Measurements from ENCODE around the gene ZNF773. TPM values are rescaled to one million over a fixed set of nuclear protein-coding genes. Genes with fewer than 3 reads are reported as not detected.
A peak's percentile ranks its signal among the peaks of the same experiment; 100 is the strongest.
"Not testable (repeated sequence)": the region's sequence is repeated elsewhere in the genome, so short reads cannot be mapped to it uniquely, and the experiment has no call there.

The ZNF773 gene
- total RNA-seq, 2 experiments from 2014 or later = 5.9 to 6.5 TPM

DNA sequence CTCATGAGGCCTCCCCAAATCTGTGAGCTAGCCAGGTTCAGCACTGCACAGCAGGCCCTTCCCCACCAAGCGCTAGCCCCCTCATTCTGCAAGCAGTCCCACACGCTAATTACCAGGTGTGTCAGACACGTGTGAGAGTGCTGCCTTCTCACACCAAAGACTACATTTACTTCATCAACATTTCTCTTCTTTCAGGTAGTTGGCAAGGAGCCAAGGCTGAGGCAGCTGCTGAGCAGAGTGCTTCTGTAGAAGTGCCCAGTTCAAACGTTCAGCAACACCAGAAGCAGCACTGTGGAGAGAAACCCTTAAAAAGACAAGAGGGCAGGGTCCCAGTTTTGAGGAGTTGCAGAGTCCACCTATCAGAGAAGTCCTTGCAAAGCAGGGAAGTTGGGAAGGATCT is 6.4 kb downstream of the ZNF773 start:
- CTCF ChIA-PET = no interaction called here
- Mint-ChIP-seq H3K4me1 (peaks cover 6% of the 10 kb centered on the region), H3K36me3 (ENCODE audit: low read depth) (peaks cover 90% of the 10 kb centered on the region), H3K27me3 (no peaks in the 10 kb centered on the region), H3K4me3 (no peak overlapping the region), H3K27ac (no peak overlapping the region), H3K9me3 (ENCODE audit: low read depth) (peaks cover 47% of the 10 kb centered on the region)
- DNase-seq (no peak), ATAC-seq (no peak)
- POLR2A ChIA-PET = no interaction called here
- intact Hi-C loops (cut with DNase I, micrococcal nuclease) = no loop called here

DNA sequence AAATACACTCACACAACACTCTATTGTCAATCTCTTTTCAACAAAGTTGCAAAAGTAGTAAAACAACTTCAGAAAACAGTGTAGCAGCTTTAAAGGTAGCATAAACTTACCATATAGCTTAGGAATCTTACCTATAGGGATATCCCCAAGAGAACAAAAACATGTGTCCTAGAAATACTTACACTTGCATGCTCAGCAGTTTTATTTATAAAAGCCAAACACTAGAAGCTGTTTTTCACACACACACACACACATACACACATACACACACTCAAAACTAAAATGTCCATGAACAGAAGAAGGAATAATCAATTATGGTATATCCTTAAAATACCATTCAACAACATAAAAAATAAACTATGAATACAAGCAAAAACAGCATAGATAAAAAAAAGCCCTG is 11.7 kb downstream of the ZNF773 start:
- intact Hi-C loops (cut with DNase I, micrococcal nuclease) = no loop called here
- H3K36me3 Mint-ChIP-seq (ENCODE audit: low read depth) = peaks cover 83% of the 10 kb centered on the region
- no peaks in the 10 kb centered on the region for H3K27me3 Mint-ChIP-seq
- ATAC-seq (no peak), DNase-seq (no peak)
- ChIA-PET POLR2A (no interaction called here), CTCF (no interaction called here)
- H3K9me3 Mint-ChIP-seq (ENCODE audit: low read depth) = peaks cover 51% of the 10 kb centered on the region
- H3K27ac Mint-ChIP-seq = no peak overlapping the region
- no peaks in the 10 kb centered on the region for H3K4me1 Mint-ChIP-seq
- no peak overlapping the region for H3K4me3 Mint-ChIP-seq

DNA sequence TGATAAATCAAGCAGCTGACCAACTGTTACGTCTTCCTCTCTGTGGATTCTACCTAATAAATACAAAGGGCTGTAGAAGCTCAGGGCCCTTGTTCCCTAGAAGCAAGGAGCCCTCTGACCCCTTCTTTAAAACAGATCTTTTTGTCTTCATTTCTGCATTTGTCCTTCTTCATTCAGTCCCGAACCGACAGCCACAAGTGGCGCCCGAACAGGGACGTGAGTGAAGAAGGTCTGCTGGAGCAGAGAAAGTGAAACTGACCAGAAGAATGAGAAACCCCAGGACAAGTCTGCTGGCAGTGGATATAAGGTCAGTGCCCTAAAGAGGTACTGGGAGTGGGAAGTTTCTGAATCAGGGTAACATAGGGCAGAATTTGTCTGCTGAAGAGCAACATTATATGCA is 13.1 kb downstream of the ZNF773 start:
- DNase-seq (peak; percentile 8), ATAC-seq (no peak)
- no peaks in the 10 kb centered on the region for H3K27me3 Mint-ChIP-seq
- ChIA-PET POLR2A (no interaction called here), CTCF (no interaction called here)
- intact Hi-C loops (cut with DNase I, micrococcal nuclease) = no loop called here
- no peaks in the 10 kb centered on the region for H3K4me1 Mint-ChIP-seq
- peaks cover 54% of the 10 kb centered on the region for H3K9me3 Mint-ChIP-seq (ENCODE audit: low read depth)
- no peak overlapping the region for H3K4me3 Mint-ChIP-seq
- H3K36me3 Mint-ChIP-seq (ENCODE audit: low read depth) = peaks cover 82% of the 10 kb centered on the region
- H3K27ac Mint-ChIP-seq = no peak overlapping the region

DNA sequence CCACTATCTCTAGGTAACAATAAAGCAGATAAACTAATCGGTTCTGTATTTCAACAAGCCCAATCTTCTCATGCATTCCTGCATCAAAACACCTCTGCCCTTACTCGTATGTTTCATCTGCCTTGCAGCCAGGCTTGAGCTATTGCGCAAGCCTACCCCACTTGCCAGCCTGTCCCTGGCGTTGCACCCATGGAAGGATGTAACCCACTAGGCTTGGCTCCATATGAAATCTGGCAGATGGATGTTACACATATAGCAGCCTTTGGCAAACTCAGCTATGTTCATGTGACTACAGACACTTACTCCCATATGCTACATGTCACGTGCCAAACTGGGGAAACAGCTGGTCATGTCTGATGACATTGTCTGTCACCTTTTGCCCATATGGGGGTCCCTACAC is 15.5 kb downstream of the ZNF773 start:
- H3K36me3 Mint-ChIP-seq (ENCODE audit: low read depth) = peaks cover 71% of the 10 kb centered on the region
- H3K9me3 Mint-ChIP-seq (ENCODE audit: low read depth) = peaks cover 48% of the 10 kb centered on the region
- DNase-seq (no peak), ATAC-seq (no peak)
- POLR2A ChIA-PET = no interaction called here
- H3K4me1 Mint-ChIP-seq = no peaks in the 10 kb centered on the region
- H3K27ac Mint-ChIP-seq = no peak overlapping the region
- intact Hi-C loops (cut with DNase I, micrococcal nuclease) = no loop called here
- CTCF ChIA-PET = no interaction called here
- no peaks in the 10 kb centered on the region for H3K27me3 Mint-ChIP-seq
- H3K4me3 Mint-ChIP-seq = no peak overlapping the region

DNA sequence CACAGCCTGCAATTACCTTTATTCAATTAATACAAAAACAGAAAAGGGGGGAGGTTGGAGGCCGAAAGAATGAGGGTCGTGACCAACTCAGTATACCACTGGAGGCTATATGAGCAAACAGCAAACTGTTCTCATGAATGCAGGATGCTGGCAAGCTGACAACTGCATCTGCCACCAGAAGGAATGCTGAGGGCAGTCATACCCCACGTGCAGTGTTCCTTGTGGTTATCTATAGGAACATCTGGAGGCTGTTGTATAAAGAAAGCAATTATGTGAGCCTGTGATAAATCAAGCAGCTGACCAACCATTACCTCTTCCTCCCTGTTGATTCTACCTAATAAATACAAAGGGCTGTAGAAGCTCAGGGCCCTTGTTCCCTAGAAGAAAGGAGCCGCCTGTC is 18.3 kb downstream of the ZNF773 start:
- peaks cover 42% of the 10 kb centered on the region for H3K9me3 Mint-ChIP-seq (ENCODE audit: low read depth)
- H3K27ac Mint-ChIP-seq, POLR2A ChIA-PET: not testable (repeated sequence)

DNA sequence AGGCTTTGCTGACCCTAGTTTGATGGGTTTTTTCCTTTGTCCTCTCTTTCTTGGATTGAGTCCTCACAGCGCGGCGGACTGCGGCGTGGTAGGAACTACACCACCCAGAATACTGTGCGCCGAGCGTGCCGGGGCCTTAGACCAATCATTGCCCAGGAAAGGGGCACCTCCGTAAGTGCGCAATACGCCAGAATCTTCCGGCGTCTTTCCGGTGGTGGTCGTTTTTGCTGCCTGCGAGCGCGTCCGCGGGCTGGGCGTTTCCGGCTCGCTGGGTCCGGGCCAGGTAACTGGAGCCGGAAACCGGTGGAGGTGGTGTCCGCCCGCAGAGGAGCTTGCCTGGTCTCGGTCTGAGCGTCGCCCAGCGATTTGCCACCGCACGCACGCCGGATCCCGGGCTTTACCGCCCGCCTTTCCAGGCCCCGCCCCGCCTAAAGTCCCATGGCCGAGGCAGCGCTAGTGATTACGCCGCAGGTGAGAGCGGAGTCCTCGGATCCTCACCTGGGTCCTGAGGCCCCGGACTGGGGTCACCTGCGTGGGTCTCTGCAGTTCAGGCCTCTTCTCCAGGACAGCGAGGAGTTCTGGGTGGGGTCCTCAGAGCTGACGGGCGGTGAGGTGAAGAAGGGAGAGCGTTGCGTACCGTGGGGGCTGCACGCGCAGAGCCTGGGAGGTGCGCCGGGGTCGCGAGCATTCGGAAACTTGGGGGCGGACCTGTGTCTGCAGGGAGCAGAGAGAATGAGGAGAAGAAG is 27.6 kb downstream of the ZNF773 start, which contains the start of gene ZNF549:
ZNF549 (plus strand) TSS at position 221 of the 746 bp plus-strand sequence; CDS start at position 439, 218 bp downstream.
- peak within 1 kb of the TSS; percentile 82 for H3K4me3 Mint-ChIP-seq
- H3K9me3 Mint-ChIP-seq (ENCODE audit: low read depth) = peaks cover 31% of the 10 kb centered on the region
- intact Hi-C loops (cut with DNase I, micrococcal nuclease) = loop anchor here (1.0 kb wide), 15 partner anchors 28 to 389 kb away; partner anchors contain the start of genes ZNF548 (in 2 of the 2), ZNF749 (in 2 of the 2), ZNF773 (in 2 of the 2) and TRAPPC2B (in 1 of the 2)
- peaks cover 33% of the 10 kb centered on the region for H3K36me3 Mint-ChIP-seq (ENCODE audit: low read depth)
- peak; percentile 93 for DNase-seq
- CTCF ChIA-PET = no interaction called here
- H3K27ac Mint-ChIP-seq = peak within 1 kb of the TSS; percentile 84
- POLR2A ChIA-PET = no interaction called here
- peak; percentile 100 for ATAC-seq
- H3K4me1 Mint-ChIP-seq = peaks cover 18% of the 10 kb centered on the region
- no peaks in the 10 kb centered on the region for H3K27me3 Mint-ChIP-seq

More for the DNA sequence above, 18.3 kb downstream of the ZNF773 start:
- H3K27me3 Mint-ChIP-seq; H3K4me1 Mint-ChIP-seq; intact Hi-C loops (cut with DNase I, micrococcal nuclease); DNase-seq; ATAC-seq; H3K4me3 Mint-ChIP-seq: not testable (repeated sequence)
- H3K36me3 Mint-ChIP-seq (ENCODE audit: low read depth) = peaks cover 58% of the 10 kb centered on the region
- CTCF ChIA-PET = interaction anchor here (0.6 kb wide), 1 partner anchor 157 kb away, joined by 3 read pairs; no protein-coding TSS in a partner anchor

DNA sequence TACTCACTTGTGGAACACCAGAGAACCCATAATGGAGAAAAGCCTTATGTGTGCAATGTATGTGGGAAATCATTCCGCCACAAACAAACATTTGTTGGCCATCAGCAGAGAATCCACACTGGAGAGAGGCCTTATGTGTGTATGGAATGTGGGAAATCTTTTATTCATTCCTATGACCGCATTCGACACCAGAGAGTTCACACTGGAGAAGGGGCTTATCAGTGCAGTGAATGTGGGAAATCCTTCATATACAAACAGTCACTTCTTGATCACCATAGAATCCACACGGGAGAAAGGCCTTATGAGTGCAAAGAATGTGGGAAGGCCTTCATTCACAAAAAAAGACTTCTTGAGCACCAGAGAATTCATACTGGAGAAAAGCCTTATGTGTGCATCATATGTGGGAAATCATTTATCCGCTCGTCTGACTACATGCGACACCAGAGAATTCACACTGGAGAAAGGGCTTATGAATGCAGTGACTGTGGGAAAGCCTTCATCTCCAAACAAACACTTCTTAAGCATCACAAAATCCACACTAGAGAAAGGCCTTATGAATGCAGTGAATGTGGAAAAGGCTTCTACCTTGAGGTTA is 38.3 kb downstream of the ZNF773 start:
- ChIA-PET POLR2A (no interaction called here), CTCF (interaction anchor here (0.6 kb wide), 1 partner anchor 41 kb away, joined by 3 read pairs; no protein-coding TSS in a partner anchor)
- intact Hi-C loops (cut with DNase I, micrococcal nuclease) = no loop called here
- Mint-ChIP-seq H3K4me3 (no peak overlapping the region), H3K9me3 (ENCODE audit: low read depth) (peaks cover 80% of the 10 kb centered on the region), H3K4me1 (no peaks in the 10 kb centered on the region), H3K27me3 (no peaks in the 10 kb centered on the region), H3K27ac (no peak overlapping the region), H3K36me3 (ENCODE audit: low read depth) (peaks cover 95% of the 10 kb centered on the region)
- DNase-seq (no peak), ATAC-seq (no peak)

DNA sequence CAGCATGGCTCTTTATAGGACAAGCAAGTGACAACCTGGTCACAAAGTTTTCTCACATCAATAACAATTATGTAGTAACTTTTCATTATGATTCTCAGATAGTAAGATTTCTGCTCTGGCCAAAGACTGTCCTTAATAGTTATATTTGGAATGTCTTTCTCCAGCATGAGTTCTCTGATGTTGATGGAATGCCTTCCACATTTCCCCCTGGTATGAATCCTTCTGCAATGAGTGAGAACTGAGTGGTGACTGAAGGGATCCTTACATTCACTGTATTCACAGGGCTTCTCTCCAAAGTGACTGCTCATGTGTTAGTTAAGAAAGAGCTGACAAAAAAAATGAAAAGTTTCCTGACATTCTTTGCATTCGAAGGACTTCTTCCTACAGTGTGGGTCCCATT is 46.8 kb downstream of the ZNF773 start:
- ChIA-PET POLR2A (no interaction called here), CTCF (interaction anchor here (0.5 kb wide), 1 partner anchor 322 kb away, joined by 3 read pairs; no protein-coding TSS in a partner anchor)
- Mint-ChIP-seq H3K4me3 (no peak overlapping the region), H3K27ac (no peak overlapping the region), H3K4me1 (no peaks in the 10 kb centered on the region), H3K36me3 (ENCODE audit: low read depth) (peaks cover 98% of the 10 kb centered on the region), H3K27me3 (no peaks in the 10 kb centered on the region), H3K9me3 (ENCODE audit: low read depth) (peaks cover 62% of the 10 kb centered on the region)
- intact Hi-C loops (cut with DNase I, micrococcal nuclease) = no loop called here
- no peak for DNase-seq
- ATAC-seq = no peak

DNA sequence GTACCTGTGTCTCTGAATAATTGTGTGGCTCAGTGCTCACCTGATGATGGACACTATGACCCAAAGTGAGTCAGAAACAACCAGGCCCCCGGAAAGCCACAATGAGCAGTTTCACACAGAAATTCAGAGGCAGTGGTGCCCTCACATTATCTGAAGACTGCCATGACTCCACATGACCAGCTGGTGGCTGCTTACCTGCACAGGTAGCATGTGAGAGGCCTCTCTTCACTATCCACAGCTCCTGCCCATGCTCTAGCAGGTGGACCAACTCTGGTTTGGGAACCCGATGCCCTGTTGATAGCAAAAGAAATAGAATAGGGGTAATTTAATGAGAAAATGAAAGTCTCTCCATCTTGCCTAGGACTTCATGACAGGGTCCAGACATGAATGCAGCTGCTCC is 52.7 kb downstream of the ZNF773 start:
- no peak overlapping the region for H3K27ac Mint-ChIP-seq
- no peak overlapping the region for H3K4me3 Mint-ChIP-seq
- no peaks in the 10 kb centered on the region for H3K4me1 Mint-ChIP-seq
- POLR2A ChIA-PET = no interaction called here
- no peak for DNase-seq
- peaks cover 100% of the 10 kb centered on the region for H3K36me3 Mint-ChIP-seq (ENCODE audit: low read depth)
- peaks cover 57% of the 10 kb centered on the region for H3K9me3 Mint-ChIP-seq (ENCODE audit: low read depth)
- CTCF ChIA-PET = no interaction called here
- ATAC-seq = no peak
- H3K27me3 Mint-ChIP-seq = no peaks in the 10 kb centered on the region
- intact Hi-C loops (cut with DNase I, micrococcal nuclease) = no loop called here

DNA sequence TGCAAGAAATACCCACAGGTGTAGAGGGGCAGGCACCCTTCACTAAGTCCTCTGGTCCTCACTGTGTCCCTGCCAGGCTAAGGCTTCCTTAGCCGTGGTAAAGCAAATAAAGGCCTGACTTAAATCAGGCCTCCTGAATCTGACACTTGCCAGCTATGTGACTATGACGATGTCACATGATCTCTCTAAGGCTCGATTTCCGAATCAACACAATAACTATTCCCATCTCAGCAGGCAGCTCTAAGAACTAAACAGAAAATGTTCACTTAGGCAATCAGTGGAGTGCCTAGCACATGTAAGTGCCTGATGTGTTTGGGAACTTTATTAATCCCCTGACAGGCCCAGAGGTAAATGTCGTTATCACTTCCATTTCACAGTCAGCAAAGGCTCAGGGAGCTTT is 57.9 kb downstream of the ZNF773 start:
- H3K4me3 Mint-ChIP-seq = no peak overlapping the region
- DNase-seq (no peak), ATAC-seq (no peak)
- H3K4me1 Mint-ChIP-seq = peaks cover 22% of the 10 kb centered on the region
- peaks cover 38% of the 10 kb centered on the region for H3K9me3 Mint-ChIP-seq (ENCODE audit: low read depth)
- no peak overlapping the region for H3K27ac Mint-ChIP-seq
- no peaks in the 10 kb centered on the region for H3K27me3 Mint-ChIP-seq
- POLR2A ChIA-PET = no interaction called here
- CTCF ChIA-PET = interaction anchor here (0.7 to 0.9 kb wide), 2 partner anchors 40 to 56 kb away, joined by 3 read pairs; no protein-coding TSS in a partner anchor
- intact Hi-C loops (cut with DNase I, micrococcal nuclease) = no loop called here
- H3K36me3 Mint-ChIP-seq (ENCODE audit: low read depth) = peaks cover 75% of the 10 kb centered on the region

All from activated CD4-positive, alpha-beta T cell treated with anti-CD3 and anti-CD28 coated beads for 36 hours (primary cell).